ENCODE measurements around the gene TMEM108.

DNA sequence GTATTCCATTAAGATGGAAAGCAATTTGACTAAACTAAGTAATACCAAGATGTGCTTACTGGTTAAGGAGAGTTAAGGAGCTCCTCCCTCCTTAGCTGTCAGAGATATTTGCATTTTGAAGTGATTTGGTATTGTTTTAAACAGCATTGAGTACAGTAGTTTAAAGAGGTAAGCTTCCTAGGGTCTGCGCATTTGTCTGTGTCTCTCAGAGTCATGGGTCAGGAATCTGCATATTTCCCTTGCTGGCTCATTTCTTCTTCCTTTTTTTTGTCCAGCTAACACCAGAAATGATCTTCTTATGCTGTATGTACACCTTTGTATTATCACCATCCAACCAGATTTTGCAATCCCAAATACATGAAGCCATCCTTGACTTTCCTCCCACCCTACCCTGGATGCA, 198.7 kb downstream of the TMEM108 start:
- TF ChIP-seq GATA2 (CRISPR knock-in tag; IDR thresholded peaks at IDR 0.05) = no peak
- TF ChIP-seq, protein P1, sequence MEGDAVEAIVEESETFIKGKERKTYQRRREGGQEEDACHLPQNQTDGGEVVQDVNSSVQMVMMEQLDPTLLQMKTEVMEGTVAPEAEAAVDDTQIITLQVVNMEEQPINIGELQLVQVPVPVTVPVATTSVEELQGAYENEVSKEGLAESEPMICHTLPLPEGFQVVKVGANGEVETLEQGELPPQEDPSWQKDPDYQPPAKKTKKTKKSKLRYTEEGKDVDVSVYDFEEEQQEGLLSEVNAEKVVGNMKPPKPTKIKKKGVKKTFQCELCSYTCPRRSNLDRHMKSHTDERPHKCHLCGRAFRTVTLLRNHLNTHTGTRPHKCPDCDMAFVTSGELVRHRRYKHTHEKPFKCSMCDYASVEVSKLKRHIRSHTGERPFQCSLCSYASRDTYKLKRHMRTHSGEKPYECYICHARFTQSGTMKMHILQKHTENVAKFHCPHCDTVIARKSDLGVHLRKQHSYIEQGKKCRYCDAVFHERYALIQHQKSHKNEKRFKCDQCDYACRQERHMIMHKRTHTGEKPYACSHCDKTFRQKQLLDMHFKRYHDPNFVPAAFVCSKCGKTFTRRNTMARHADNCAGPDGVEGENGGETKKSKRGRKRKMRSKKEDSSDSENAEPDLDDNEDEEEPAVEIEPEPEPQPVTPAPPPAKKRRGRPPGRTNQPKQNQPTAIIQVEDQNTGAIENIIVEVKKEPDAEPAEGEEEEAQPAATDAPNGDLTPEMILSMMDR (IDR thresholded peaks at IDR 0.05) = no peak
- TF ChIP-seq, protein P2, sequence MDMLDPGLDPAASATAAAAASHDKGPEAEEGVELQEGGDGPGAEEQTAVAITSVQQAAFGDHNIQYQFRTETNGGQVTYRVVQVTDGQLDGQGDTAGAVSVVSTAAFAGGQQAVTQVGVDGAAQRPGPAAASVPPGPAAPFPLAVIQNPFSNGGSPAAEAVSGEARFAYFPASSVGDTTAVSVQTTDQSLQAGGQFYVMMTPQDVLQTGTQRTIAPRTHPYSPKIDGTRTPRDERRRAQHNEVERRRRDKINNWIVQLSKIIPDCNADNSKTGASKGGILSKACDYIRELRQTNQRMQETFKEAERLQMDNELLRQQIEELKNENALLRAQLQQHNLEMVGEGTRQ (IDR thresholded peaks at IDR 0.05; ENCODE audit: borderline replicate concordance, low read depth, low read length) = no peak
- TF ChIP-seq POLR2AphosphoS5 (IDR thresholded peaks at IDR 0.05; ENCODE audit: low read depth, low read length) = no peak
- TF ChIP-seq FOXM1 (IDR thresholded peaks at IDR 0.05; ENCODE audit: low read depth) = no peak
- TF ChIP-seq, protein P3, sequence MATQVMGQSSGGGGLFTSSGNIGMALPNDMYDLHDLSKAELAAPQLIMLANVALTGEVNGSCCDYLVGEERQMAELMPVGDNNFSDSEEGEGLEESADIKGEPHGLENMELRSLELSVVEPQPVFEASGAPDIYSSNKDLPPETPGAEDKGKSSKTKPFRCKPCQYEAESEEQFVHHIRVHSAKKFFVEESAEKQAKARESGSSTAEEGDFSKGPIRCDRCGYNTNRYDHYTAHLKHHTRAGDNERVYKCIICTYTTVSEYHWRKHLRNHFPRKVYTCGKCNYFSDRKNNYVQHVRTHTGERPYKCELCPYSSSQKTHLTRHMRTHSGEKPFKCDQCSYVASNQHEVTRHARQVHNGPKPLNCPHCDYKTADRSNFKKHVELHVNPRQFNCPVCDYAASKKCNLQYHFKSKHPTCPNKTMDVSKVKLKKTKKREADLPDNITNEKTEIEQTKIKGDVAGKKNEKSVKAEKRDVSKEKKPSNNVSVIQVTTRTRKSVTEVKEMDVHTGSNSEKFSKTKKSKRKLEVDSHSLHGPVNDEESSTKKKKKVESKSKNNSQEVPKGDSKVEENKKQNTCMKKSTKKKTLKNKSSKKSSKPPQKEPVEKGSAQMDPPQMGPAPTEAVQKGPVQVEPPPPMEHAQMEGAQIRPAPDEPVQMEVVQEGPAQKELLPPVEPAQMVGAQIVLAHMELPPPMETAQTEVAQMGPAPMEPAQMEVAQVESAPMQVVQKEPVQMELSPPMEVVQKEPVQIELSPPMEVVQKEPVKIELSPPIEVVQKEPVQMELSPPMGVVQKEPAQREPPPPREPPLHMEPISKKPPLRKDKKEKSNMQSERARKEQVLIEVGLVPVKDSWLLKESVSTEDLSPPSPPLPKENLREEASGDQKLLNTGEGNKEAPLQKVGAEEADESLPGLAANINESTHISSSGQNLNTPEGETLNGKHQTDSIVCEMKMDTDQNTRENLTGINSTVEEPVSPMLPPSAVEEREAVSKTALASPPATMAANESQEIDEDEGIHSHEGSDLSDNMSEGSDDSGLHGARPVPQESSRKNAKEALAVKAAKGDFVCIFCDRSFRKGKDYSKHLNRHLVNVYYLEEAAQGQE (IDR thresholded peaks at IDR 0.05; ENCODE audit: low read depth, low read length) = no peak
- TF ChIP-seq EP300 (IDR thresholded peaks at IDR 0.05; ENCODE audit: borderline replicate concordance in 1 of 2, low read depth in 1 of 2, low read length in 1 of 2) = no peak
- TF ChIP-seq RAD21 (IDR thresholded peaks at IDR 0.05; ENCODE audit: low read length) = no peak
- no peak for TF ChIP-seq TEAD4 (IDR thresholded peaks at IDR 0.05; ENCODE audit: borderline replicate concordance, insufficient read depth)
- no peak for TF ChIP-seq RFX5 (IDR thresholded peaks at IDR 0.05; ENCODE audit: low read length)
- no peak for TF ChIP-seq MXI1 (IDR thresholded peaks at IDR 0.05; ENCODE audit: low read depth, low read length)
- TF ChIP-seq, protein P4, sequence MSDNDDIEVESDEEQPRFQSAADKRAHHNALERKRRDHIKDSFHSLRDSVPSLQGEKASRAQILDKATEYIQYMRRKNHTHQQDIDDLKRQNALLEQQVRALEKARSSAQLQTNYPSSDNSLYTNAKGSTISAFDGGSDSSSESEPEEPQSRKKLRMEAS (IDR thresholded peaks at IDR 0.05; ENCODE audit: low read depth) = no peak

Measured in SK-N-SH (cell line).